Measurements from ENCODE around the gene TMCO6. TPM values are rescaled to one million over a fixed set of nuclear protein-coding genes. Genes with fewer than 3 reads are reported as not detected.
A peak's percentile ranks its signal among the peaks of the same experiment; 100 is the strongest.
"Not testable (repeated sequence)": the region's sequence is repeated elsewhere in the genome, so short reads cannot be mapped to it uniquely, and the experiment has no call there.

The TMCO6 gene
- 6.8 TPM for polyA plus RNA-seq (2013, experiment 1 of 2; ENCODE audit: insufficient read length)
- polyA plus RNA-seq (2013, experiment 2 of 2; ENCODE audit: insufficient read length), result 4.4 TPM

DNA sequence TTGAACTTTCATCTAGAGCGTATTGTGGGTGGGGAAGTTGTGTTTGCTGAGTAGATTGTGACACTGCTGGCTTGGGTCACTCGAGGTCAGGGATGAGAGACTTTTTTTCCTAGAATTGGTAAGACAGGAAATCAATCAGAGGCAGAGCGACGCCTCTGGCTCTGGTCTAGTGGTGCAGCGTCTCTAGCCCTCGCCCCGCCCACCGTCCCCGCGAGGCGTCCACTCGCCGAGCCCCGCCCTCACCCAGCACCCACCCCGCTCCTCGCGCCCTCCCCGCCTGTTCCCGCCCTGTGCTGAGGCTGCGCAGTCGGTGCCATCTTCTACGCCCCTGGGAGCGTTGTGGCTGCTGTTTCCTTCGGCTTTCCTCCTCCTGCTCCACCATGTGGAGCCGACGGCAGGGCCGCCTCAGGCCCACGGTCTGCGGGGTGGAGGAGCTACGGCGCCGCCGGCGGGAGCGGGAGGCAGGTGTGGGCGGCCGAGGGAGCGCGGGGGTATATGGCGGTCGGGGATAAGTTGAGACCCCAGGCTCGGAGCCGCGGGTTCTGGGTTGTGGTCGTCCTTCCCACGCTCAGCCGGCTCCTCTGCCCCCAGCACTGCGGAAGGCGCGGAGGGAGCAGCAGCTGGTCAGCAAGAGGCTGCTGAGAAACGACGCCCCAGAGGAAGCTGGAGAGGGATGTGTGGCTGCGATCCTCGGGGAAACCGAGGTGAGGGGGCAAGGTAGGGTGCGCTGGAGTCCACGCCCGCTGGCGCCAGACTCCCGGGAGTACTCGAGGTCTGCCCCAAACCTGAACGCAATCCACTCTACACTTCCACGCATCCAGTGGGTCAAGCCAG, at the start of gene TMCO6:
Gene TMCO6, plus strand, starts transcription at position 304 of the 834 bp plus-strand sequence. Its CDS starts 77 bp downstream, at position 381.
- peak; percentile 94 for DNase-seq

DNA sequence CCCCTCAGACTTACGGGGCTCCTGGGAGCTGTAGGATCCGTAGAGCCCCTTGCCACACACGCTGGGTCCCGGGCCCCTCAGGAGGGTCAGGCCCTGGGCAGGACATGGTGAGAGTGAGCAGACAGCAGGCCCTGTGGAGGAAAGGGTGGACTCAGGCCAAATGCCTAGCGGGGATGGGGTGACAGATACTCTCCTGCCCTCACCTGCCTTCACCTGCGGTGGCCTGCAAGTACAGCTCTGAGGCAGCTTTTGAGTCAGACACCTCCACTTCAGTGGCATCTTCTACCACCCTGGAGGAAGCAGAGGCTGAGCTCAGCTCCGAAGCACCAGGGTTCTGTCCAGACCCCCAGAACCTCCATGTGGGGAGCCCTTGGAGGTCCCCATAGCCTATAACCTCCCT, 48.4 kb upstream of the TMCO6 start:
- DNase-seq, result no peak

DNA sequence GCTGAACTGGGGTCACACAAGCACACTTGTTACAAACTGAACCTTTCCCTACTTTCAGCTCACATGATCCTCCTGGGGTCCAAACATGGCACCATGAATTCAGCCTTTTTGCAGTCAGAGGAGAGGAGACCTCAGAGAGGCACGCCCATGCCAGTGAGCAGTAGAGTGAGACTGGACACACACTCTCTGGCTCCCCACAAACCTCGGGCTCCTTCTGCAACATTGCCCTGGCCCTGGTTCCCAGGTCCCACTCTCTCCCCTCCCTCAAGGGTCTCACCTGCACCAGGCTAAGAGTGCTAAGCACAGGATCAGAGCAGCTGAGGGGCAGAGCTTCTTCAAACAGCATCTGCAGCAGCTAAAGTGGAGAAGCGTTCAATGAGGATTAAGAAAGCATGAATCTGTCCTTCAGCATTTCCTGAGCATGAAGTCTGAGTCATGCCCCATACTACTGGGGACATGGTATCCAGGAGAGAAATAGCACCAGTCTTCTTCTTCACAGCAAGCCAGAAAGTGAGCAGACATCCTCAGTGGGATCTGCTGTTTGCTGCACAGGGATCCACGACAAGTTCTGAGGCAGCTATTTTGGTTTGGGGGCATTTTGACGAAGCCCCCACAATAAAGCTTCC, 47.4 kb upstream of the TMCO6 start:
- peak; percentile 75 for DNase-seq

DNA sequence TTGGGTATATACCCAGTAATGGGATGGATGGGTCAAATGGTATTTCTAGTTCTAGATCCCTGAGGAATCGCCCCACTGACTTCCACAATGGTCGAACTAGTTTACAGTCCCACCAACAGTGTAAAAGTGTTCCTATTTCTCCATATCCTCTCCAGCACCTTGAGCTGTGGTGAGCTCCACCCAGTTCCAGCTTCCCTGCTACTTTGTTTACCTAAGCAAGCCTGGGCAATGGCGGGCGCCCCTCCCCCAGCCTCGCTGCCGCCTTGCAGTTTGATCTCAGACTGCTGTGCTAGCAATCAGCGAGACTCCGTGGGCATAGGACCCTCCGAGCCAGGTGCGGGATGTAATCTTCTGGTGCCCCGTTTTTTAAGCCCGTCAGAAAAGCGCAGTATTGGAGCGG, 46.2 kb upstream of the TMCO6 start:
- not testable (repeated sequence) for DNase-seq

DNA sequence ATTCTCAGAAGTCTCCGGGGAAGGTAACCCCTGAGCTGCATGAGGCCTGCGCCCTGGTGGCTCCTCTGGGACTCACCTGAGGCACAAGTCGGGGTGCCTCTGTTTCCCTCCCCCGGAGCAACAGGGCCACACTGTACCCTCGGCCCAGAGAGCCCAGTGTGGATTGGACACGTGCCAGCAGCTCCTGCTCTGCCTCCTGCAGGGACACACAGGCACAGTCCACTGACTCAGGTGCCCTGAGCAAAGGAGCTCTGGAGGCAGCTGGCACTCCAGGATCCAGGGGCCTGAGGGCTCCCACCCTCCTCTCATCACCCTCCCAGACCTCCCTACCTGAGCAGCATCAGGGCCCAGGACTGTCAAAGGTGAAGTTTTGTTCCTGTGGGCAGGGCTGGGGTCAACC, 45.1 kb upstream of the TMCO6 start:
- no peak for DNase-seq

DNA sequence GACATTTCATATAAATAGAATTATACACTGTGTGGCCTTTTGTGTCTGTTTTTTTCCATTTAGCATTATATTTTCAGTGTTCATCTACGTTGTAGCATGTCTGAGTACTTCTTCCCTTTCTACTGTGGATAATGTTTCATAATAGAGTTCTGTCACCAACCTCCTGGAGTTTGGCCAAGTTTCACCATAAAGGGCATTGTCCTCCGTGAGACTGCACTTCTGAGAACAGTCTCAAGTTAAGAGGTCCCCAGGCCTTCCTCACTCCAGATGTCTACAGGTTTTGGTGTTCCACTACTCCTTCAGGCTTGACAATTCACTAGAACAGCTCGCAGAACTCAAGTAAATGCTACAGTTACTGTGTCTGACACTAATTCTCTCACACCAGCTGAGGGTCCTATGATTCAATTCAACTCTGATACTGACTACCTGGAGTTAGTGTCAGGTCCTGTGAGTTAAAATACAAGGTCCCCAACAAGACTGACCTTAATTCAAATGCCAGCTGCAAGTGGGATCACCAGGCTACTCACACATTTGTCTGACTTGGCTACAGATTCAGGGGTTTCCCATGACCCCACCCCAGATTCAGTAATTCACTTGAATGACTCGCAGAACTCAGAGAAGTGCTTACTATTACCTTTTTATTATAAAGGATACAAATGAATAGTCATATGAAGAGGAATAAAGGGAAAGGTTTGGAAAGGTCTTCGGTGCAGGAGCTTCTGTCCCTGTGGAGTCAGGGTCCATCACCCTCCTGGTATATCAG, 43.5 kb upstream of the TMCO6 start:
- DNase-seq, result no peak

DNA sequence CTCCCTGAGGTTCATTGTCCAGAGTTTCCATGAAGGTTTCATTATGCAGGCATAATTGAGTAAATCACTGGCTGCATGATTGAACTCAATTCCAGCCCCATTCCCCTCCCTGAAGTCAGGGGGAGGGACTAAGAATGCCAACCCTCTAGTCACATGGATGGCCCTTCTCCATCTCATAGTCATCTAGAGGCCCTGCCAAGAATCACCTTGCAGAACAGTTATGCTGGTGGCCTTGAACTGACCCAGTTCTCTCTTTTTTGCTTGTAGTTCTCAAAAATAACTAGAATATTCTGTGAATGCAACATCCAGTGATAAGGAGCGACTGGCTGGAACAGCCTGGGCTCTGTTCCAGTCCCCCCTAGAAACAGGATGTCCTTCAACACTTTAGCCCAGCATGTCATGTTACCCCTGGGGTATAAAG, 42.9 kb upstream of the TMCO6 start:
- no peak for DNase-seq

DNA sequence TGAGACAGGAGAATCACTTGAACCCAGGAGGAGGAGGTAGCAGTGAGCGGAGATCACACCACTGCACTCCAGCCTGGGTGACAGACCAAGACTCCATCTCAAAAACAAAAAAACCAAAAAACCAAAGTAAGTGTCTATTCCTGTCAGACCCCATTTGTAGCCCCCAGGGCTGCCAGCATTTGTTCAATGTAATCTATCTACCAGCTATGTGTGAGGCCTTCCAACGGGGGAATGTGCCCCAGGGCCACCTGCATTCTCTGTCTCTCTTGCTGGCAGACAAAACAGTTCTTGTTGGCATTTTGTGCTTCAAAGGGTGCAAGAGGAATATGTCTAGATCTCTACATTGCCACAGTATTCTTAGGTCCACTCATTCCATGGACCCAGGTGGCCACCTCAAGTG, 40.4 kb upstream of the TMCO6 start:
- DNase-seq, result no peak

DNA sequence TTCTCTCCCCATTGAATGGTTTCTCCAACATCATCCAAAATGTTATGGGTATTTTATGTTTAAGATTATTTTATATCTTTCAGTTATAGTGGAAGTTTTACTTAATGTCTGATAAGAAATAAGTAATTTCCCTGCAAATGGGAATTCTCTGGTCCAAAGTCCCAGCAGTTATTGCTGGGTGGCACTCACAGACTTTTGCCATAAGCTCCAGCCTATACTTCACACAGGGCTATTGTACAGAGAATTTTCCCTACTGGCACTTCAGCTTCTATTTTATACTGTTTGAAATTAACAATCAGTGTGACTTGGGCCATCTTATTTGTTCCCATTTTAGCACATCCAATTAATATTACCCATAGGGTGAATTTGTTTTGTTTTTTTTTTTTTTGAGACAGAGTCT, 39.2 kb upstream of the TMCO6 start:
- DNase-seq, result no peak

DNA sequence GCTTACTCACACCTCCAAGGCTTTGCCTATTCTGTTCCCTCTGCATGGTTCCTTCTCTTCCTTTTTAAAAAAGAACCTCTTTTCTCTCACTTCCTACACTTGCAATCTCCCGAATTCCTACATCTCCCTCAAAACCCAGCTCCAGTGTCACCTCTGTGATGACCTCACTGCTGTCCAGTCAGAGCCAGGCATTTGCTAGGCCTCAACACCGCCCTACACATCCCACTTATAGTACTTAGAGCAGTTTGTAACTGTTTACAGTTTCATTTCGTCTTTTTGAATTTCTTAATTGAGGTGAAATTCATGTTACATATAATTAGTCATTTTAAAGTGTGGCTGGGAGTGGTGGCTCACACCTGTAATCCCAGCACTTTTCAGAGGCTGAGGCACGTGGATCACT, 37.1 kb upstream of the TMCO6 start:
- DNase-seq, result no peak

DNA sequence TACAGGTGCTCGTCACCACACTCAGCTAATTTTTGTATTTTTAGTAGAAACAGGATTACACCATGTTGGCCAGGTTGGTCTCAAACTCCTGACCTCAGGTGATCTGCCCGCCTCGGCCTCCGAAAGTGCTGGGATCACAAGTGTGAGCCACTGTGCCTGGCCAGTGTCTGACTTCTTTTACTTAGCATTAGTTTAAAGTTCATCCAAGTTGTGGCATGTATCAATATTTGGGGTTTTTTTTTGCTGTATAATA, 35.9 kb upstream of the TMCO6 start:
- DNase-seq, result not testable (repeated sequence)

DNA sequence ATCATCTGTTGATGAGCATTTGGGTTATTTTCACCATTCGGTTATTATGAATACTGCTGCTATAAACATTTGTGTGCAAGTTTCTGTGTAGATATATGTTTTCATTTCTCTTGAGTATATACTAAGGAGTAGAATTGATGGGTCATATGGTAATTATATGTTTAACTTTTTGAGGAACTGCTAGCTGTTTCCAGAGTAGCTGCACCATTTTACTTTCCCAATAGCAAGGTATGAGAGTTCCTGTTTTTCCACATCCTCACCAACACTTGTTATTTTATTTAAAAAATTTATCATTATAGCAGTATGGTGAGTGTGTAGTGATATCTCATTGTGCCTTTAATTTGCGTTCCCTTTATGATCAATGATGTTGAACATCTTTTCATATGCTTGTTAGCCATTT, 35.5 kb upstream of the TMCO6 start:
- DNase-seq, result no peak

DNA sequence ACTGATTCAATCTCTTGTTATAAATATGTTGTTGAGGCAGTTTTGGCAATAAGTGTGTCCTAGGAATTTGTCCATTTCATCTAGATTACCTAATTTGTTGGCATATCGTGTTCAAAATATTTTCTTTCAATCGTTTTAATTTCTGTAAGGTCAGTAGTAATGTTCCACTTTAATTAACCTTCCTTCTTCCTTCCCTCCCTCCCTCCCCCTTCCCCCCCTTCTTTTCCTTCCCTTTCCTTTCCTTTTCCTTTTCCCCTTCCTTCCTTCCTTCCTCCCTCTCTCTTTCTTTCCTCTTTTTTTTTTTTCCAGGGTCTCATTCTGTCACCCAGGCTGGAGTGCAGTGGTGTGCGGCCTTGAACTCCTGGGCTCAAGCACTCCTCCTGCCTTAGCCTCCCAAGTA, 33.4 kb upstream of the TMCO6 start:
- DNase-seq, result no peak

DNA sequence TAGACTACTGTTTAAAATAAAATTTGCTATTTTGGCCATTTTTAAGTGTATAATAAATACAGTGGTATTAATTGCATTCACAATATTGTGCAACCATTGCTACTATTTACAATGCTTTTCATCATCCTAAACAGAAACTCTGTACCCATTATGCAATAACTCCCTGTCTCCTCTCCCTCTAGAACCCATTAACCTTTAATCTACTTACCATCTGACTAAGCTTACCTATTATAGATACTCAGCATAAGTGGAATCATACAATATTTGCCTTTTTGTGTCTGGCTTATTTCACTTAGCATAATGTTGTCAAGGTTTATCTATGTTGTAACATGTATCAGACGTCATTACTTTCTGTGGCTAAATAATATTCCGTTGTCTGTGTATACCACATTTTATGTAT, 32.2 kb upstream of the TMCO6 start:
- no peak for DNase-seq

DNA sequence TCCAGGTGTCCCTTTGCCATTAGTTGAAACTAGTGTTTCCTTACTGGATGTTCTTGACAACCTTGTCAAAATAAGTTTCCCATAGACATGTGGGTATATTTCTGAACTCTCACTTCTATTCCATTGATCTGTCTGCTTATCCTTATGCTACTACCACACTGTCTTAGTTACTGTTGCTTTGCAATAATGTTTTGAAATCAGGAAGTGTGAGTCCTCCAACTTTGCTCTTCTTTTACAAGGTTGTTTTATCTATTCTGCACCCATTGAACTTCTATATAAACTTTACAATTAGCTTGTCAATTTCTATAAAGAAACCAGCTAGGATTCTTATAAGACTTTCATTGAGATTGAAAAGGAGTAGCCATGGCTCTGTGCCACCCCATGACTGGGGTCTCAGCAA, 30.5 kb upstream of the TMCO6 start:
- DNase-seq, result no peak

DNA sequence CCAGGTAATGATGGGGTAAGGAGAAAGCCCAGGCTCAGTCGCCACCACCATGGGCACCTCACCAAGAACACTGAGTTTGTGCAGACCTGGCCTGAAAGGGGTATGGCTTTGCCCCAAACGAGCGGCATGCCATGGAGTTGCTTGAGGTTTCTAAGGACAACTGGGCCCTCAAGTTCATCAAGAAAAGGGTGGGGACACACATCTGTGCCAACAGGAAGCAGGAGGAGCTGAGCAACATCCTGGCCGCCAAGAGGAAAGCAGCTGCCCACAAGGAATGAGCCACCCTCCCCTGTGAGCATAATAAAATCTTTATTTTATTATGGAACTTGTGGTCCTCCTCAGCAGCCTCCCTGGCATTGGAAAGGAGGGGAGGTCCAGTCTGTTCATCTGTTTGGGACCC, 30.1 kb upstream of the TMCO6 start:
- no peak for DNase-seq

DNA sequence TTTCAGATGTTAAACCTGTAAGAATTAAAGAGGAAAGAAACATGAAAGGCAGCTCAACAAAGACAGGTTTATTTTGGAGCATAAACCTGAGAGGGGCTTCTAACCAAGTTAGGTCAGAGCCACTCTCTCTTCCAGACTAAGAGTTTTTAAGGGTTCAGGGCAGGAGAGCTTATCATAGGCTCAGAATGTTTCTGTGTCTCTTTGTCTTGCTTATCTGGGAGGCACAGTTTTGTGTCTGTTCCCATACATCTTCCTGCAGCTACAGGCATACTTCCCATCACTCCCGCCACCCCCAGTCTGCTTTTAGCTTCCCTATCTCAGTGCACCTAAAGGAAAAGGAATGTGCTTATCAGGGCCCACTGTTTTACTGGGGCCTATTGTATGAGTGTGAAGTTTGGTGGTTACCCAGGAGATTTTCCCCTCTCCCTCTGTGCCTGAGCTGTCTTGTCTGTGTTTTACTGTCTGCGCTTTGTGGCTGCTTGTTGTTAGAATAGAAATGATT, 28.2 kb upstream of the TMCO6 start:
- DNase-seq, result no peak

DNA sequence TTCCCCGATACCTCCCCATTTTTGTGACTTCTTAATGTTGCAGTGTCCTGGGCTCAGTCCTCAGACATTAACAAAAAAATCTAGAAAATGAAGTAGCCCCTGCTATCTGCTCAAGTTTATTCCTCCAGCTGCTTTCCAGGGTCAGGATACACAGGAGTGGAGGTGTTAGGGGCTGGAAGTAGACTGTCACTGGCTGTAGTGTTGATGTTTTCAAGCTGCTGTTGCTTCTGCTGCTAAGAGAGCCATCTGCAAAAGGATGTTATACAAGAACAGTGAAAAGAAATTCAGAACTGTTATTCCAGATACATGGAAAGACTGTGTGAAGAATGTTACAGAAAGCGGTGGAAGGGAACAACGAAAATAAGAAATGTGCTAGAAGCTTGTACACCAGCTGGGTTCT, 16.9 kb upstream of the TMCO6 start:
- DNase-seq, result no peak

DNA sequence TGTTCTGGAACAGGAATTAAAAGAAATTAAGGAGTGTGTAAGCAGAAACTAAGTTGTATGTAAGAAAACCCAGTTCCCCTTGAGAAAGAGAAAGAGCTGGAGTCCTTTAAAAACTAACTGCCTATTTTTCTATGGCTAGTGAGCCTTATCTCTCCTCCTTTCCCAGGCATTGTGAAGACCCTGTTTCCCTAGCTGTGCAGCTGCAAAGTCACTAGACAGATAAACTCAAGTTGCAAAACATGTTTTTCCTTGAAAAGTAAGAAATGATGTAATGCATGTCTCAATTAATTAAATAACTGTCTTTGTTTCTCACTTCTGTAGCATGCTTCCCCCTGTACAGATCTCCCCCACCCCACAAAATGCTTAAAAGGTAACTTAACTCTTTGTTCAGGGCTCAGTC, 16.2 kb upstream of the TMCO6 start:
- DNase-seq, result not testable (repeated sequence)

DNA sequence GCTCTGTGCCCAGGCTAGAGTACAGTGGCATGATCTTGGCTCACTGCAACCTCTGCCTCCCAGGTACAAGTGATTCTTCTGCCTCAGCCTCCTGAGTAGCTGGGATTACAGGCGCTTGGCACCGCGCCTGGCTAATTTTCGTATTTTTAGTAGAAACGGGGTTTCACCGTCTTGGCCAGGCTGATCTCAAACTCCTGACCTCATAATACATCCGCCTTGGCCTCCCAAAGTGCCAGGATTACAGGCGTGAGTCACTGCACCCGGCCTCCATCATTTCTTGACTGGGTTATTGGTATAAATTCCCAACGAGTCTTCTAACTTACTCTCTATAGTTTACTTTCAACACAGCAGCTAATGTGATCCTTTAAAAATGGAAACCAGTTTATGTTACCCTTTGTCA, 14.4 kb upstream of the TMCO6 start:
- DNase-seq, result not testable (repeated sequence)

DNA sequence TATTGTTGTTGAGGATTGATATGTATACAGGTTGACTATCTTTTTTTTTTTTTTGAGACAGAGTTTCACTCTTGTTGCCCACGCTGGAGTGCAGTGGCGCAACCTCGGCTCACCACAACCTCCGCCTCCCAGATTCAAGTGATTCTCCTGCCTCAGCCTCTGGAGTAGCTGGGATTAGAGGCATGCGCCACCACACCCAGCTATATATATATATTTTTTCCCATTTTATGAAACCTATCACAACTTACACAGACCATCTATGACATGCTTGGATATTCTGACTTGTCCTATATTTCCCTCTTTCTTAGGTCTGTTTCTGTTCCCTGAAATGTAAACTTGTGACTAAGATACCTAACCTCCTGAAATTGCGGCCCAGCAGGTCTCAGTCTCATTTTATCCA, 11.3 kb upstream of the TMCO6 start:
- DNase-seq, result no peak

DNA sequence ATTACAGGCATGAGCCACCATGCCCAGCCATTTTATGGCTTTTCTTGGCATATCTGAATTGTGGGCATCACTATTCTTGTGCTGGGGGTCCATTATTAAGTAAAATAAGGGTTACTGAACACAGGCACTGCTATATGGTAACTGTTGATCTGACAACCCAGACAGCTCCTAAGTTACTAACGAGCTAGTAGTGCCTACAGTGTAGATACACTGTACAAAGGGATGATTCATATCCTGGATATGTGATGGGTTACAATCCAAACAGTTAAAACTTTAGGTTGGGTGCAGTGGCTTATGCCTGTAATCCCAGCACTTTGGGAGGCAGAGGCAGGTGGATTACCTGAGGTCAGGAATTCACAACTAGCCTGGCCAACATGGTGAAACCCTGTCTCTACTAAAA, 10.5 kb upstream of the TMCO6 start:
- no peak for DNase-seq

DNA sequence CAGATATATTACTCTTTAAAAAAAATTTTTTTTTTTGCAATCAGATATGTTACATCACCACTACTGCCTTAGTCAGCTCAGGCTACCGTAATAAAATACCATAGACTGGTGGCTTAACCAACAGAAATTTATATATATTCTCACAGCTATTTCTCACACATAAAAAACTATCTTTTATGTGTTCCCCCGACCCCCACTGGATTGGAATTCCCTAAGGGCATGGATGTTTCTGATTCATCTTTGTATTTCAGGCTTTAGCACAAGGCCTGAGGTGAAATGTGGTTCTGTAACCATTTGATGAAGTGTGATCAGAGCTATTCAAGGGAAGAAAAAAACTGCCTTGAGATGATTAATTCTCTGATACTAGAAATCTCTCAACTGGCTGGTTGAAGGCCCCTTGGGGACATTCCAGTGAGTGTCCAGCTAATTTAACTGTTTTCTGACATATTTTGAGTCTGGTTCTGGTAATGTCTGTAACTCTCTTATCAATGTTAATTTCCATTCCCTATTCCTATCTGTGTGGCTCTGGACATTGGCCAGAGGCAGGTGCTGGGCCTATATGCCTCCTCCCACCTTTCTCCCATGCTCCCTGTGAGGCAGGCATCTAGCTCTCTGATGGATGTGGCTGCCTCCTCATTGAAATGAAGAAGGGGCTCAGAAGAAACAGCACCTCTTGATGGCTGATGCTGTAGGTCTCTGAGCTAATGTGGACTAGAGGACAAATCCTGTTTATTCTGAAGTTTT, 8.8 kb upstream of the TMCO6 start:
- DNase-seq, result peak; percentile 46

Measured in fibroblast of skin of back (primary cell).